Retinal pigment epithelial cell (primary cell): ENCODE results near the gene HRC.

ENCODE experiments used
- DNase-seq: peaks from one replicate; pipeline ENCODE4 v3.0.0-alpha.2; 2010; ENCODE audit warnings: low read depth
- H3K4me3 ChIP-seq: 2 replicates; pipeline ENCODE4 v1.5.1; 2011; ENCODE audit warnings: mild to moderate bottlenecking, low read length, control low read depth, moderate library complexity
- TF ChIP-seq, protein P1 (sequence below): conservative IDR thresholded peaks from 2 replicates; pipeline ENCODE4 v1.5.1; 2011; ENCODE audit warnings: low read depth, low read length, control low read depth, inconsistent platforms

The HRC gene

GRCh38 chr19:49117677-49118564, 37.3 kb downstream of the HRC start:
- H3K4me3 ChIP-seq = peak overlapping the region; percentile 69
- no peak for DNase-seq
- TF ChIP-seq, protein P1, sequence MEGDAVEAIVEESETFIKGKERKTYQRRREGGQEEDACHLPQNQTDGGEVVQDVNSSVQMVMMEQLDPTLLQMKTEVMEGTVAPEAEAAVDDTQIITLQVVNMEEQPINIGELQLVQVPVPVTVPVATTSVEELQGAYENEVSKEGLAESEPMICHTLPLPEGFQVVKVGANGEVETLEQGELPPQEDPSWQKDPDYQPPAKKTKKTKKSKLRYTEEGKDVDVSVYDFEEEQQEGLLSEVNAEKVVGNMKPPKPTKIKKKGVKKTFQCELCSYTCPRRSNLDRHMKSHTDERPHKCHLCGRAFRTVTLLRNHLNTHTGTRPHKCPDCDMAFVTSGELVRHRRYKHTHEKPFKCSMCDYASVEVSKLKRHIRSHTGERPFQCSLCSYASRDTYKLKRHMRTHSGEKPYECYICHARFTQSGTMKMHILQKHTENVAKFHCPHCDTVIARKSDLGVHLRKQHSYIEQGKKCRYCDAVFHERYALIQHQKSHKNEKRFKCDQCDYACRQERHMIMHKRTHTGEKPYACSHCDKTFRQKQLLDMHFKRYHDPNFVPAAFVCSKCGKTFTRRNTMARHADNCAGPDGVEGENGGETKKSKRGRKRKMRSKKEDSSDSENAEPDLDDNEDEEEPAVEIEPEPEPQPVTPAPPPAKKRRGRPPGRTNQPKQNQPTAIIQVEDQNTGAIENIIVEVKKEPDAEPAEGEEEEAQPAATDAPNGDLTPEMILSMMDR = no peak

- H3K4me3 ChIP-seq = no peak overlapping the region
- TF ChIP-seq, protein P1 = no peak
- no peak for DNase-seq
These were observed 38.7 kb downstream of the HRC start for GRCh38 chr19:49116544-49116943.

DNA sequence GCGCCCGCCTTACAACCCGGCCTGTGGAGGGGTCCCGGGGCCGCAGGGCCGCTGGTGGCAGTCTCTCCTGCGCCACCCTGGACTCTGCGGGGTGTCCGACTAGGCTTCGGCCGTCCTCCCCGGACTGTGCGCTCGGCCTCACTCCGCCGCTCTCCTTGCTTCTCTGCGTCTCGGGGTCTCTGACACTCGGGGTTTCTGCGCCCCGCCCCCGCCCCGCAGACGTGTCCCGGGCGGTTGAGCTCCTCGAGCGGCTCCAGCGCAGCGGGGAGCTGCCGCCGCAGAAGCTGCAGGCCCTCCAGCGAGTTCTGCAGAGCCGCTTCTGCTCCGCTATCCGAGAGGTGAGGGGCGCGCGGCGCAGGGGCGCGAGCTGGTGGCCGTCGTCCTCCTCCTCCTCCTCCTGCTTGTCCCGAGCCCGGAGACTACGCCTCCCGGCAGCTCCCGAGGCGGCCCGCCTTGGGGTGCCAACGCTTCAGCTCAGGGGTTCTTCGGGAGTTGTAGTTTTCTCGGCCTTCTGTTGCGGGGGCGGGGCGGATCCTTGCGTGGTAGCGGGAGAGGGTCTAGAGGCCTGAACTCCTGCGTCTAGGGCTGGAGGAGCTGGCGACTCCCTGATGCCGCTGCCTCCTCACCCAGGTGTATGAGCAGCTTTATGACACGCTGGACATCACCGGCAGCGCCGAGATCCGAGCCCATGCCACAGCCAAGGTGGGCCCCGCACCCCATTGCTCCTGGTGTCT, 40.4 kb downstream of the HRC start:
- H3K4me3 ChIP-seq = peak overlapping the region; percentile 64
- TF ChIP-seq, protein P1 = no peak
- DNase-seq = no peak

DNA sequence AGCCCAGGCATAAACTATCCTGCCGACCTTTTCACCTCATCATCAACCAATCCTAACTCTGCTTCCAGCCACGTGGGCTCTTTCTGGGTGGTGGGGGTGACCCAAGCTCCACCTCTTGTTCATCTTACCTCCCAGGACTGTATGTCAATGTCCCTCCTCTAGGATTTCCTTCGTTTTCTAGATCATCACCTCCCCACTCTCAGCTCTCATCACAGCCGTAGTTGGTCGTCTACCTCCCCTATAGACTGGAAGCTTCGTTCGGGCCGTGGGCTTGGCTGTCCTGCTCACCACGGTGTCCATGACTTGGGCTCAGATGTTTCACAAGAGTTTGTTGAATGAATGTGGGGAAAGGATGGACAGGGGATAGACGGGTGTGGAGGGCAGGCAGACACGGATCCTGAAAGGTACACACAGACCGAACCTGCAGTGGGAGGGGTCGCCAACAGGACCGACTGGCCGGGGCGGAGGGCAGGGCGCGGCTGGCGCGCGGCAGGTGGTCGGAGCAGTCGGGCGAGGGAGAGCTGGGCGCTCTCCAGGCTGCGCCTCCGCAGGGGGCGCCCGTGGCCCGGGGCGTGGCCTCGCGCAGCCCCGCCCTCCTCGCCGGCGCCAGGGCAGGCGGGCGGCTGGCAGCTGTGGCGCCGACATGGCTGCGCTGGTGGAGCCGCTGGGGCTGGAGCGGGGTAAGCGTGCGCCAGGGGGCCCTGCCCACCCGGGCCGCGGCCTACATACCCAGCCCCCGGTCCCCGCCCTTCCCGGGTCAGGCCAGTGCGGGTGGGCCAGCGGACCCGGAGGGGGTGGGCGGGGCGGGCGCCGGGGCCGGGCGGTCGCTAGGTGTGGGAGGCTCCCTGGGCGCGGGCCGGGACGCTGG, 41.2 kb downstream of the HRC start, which contains the start of gene LIN7B:
TSS of gene LIN7B (plus strand) at position 609 of the 868 bp plus-strand sequence. CDS start at position 644, 35 bp downstream.
- TF ChIP-seq, protein P1 = no peak
- peak within 1 kb of the TSS; percentile 64 for H3K4me3 ChIP-seq
- DNase-seq = no peak

DNA sequence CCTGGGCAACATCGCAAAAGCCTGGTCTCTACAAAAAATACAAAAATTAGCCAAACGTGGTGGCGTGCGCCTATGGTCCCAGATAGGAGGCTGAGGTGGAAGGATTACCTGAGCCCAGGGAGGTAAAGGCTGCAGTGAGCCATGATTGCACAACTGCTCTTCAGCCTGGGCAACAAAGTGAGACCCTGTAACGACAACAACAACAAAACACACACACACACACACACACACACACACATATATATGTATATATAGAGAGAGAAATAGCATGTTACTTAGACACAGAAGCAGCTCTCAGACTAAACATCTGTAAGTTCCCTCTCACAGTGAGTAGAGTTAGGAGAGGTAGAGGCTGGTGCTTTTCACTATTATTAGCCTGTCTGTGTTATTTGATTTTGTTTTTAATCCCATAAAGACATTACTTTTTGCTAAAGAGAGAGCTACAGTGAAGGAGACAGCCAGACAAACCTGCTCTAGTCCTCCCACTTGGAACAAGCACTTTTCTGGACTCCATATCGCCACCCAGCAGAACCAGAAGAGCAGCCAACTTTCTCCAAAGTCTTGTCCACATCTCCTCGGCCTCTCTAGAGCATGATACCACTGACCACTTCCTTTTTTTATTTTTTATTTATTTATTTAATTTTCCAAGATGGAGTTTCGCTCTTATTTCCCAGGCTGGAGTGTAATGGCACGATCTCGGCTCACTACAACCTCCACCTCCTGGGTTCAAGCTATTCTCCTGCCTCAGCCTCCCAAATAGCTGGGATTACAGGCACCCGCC, 43.8 kb downstream of the HRC start:
- TF ChIP-seq, protein P1 = no peak
- H3K4me3 ChIP-seq = no peak overlapping the region
- DNase-seq = no peak

GRCh38 chr19:49110567-49110966, 44.6 kb downstream of the HRC start:
- H3K4me3 ChIP-seq = no peak overlapping the region
- DNase-seq = no peak
- TF ChIP-seq, protein P1 = no peak
